Measurements from ENCODE around the gene HEXB. TPM values are rescaled to one million over a fixed set of nuclear protein-coding genes. Genes with fewer than 3 reads are reported as not detected.

HEXB gene
- total and polyA plus RNA-seq, 2 of the 4 experiments (the other 2 are of a cell fraction): 76.7 to 126 TPM

GRCh38 chr5:74763504-74763903 is 78.5 kb downstream of the HEXB start:
- no peak overlapping the region for H3K4me3 ChIP-seq (ENCODE audit: insufficient read depth, low read depth, low read length)
- no peak overlapping the region for H4K5ac ChIP-seq (ENCODE audit: low read depth, low read length)
- H4K91ac ChIP-seq (ENCODE audit: insufficient read depth, low read depth, low read length): no peak overlapping the region
- no peaks in the 10 kb centered on the region for H4K20me1 ChIP-seq (ENCODE audit: insufficient read depth, low read length)
- H3K18ac ChIP-seq (ENCODE audit: low read depth, low read length): no peak overlapping the region
- no peak for ATAC-seq (ENCODE audit: low read depth)
- ChIA-PET CTCF (interaction anchor here (0.7 to 0.9 kb wide), 2 partner anchors 10 to 74 kb away, joined by 3 read pairs; no protein-coding TSS in a partner anchor), POLR2A (ENCODE audit: unreplicated experiment) (no interaction called here)
- H2AK9ac ChIP-seq (replicated peaks; ENCODE audit: low read depth, low read length, poor library complexity): no peak overlapping the region
- TF ChIP-seq SMC3 (IDR thresholded peaks at IDR 0.05; ENCODE audit: low read depth, low read length) (no peak), CEBPB (IDR thresholded peaks at IDR 0.05; ENCODE audit: low read depth, low read length) (no peak), RAD21 (IDR thresholded peaks at IDR 0.05; ENCODE audit: low read length) (no peak), FOS (IDR thresholded peaks at IDR 0.05; ENCODE audit: low read depth, low read length) (peak; percentile 35; the same call in 1 of the 2 replicates), RCOR1 (IDR thresholded peaks at IDR 0.05; ENCODE audit: insufficient replicate concordance, low read length) (no peak)
- H2AFZ ChIP-seq (replicated peaks; ENCODE audit: low read length, poor library complexity): no peak overlapping the region
- H3K23ac ChIP-seq (ENCODE audit: low read depth, low read length): no peak overlapping the region
- peaks cover 7% of the 10 kb centered on the region for H3K4me1 ChIP-seq (ENCODE audit: control insufficient read depth, insufficient read depth, low read length)
- no peak overlapping the region for H3K27ac ChIP-seq (ENCODE audit: insufficient read depth, low read length)
- no peak overlapping the region for H2BK20ac ChIP-seq (ENCODE audit: low read depth, low read length)
- no TSS peak for BruUV-seq (replicated peaks)
- H3K9ac ChIP-seq (ENCODE audit: low read depth, low read length): no peak overlapping the region
- H2BK5ac ChIP-seq (ENCODE audit: low read depth, low read length, poor library complexity, severe bottlenecking): peak overlapping the region; percentile 49
- dilution Hi-C loops (cut with HindIII; ENCODE audit: low sequenced_read_pairs, unreplicated experiment): no loop called here
- intact Hi-C loops (cut with micrococcal nuclease): no loop called here
- H3K9me3 ChIP-seq (ENCODE audit: control insufficient read depth, insufficient read depth, low read length): no peaks in the 10 kb centered on the region
- H3K79me1 ChIP-seq (ENCODE audit: low read depth in 1 of 2, low read length in 2 of 2): peaks cover 20 to 47% of the 10 kb centered on the region in 2 experiments
- H2BK15ac ChIP-seq (ENCODE audit: low read depth, low read length): no peak overlapping the region
- H3K56ac ChIP-seq (ENCODE audit: extremely low read depth, insufficient read depth, low read length): no peak overlapping the region
- H3K4me2 ChIP-seq (ENCODE audit: low read depth, low read length): no peak overlapping the region
- H2AK5ac ChIP-seq (ENCODE audit: low read depth, low read length): no peak overlapping the region
- in situ Hi-C loops (cut with MboI; ENCODE audit: low sequenced_read_pairs): loop anchor here (25.0 kb wide), 1 partner anchor 599 kb away; no protein-coding TSS in a partner anchor
- no peak overlapping the region for H3K4ac ChIP-seq (ENCODE audit: low read depth, low read length)
- no peak overlapping the region for H3K14ac ChIP-seq (replicated peaks; ENCODE audit: low read depth, low read length)
- H2BK120ac ChIP-seq (ENCODE audit: low read depth, low read length): no peak overlapping the region
- no peaks in the 10 kb centered on the region for H3K9me1 ChIP-seq (ENCODE audit: insufficient read depth, low read length)
- H3K36me3 ChIP-seq (ENCODE audit: control insufficient read depth, insufficient read depth, low read length): peaks cover 2% of the 10 kb centered on the region; the same call in 1 of the 2 replicates
- DNase-seq: peak; percentile 1
- H4K8ac ChIP-seq (ENCODE audit: low read depth in 2 of 2, low read length in 2 of 2): no peak overlapping the region
- no peaks in the 10 kb centered on the region for H3K27me3 ChIP-seq (ENCODE audit: control insufficient read depth, insufficient read depth, low read length)

All from IMR-90 (cell line).